ENCODE measurements around the gene FBLN7.
A peak's percentile ranks its signal among the peaks of the same experiment; 100 is the strongest.

The FBLN7 gene

GRCh38 chr2:112140899-112141625 is 2.9 kb downstream of the FBLN7 start:
- H3K27ac ChIP-seq, result no peak overlapping the region
- H3K4me3 ChIP-seq, result no peak overlapping the region
- TF ChIP-seq, protein P1, sequence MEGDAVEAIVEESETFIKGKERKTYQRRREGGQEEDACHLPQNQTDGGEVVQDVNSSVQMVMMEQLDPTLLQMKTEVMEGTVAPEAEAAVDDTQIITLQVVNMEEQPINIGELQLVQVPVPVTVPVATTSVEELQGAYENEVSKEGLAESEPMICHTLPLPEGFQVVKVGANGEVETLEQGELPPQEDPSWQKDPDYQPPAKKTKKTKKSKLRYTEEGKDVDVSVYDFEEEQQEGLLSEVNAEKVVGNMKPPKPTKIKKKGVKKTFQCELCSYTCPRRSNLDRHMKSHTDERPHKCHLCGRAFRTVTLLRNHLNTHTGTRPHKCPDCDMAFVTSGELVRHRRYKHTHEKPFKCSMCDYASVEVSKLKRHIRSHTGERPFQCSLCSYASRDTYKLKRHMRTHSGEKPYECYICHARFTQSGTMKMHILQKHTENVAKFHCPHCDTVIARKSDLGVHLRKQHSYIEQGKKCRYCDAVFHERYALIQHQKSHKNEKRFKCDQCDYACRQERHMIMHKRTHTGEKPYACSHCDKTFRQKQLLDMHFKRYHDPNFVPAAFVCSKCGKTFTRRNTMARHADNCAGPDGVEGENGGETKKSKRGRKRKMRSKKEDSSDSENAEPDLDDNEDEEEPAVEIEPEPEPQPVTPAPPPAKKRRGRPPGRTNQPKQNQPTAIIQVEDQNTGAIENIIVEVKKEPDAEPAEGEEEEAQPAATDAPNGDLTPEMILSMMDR (IDR thresholded peaks at IDR 0.05), result no peak
- no peak for DNase-seq (ENCODE audit: low spot score)

DNA sequence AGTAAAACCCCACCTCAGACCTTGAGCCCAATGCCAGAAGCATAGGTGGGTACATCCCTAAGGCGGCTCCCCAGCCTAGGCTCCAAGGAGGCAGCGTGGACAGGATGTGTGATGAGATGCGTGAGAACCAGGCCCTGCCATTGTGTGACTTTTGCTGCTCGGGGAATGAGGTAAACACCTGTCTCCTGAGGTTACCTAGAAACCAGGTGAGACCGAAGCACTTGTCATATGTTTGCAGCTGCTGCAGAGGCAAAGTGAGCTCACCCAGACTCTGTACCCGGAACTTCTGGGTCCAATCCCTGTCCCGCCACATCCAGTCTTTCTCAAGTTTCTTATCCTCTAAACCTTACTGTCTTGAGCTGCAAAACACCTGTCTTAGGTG is 3.4 kb downstream of the FBLN7 start:
- H3K27ac ChIP-seq, result no peak overlapping the region
- TF ChIP-seq, protein P1 (IDR thresholded peaks at IDR 0.05), result no peak
- DNase-seq (ENCODE audit: low spot score), result no peak
- no peak overlapping the region for H3K4me3 ChIP-seq

DNA sequence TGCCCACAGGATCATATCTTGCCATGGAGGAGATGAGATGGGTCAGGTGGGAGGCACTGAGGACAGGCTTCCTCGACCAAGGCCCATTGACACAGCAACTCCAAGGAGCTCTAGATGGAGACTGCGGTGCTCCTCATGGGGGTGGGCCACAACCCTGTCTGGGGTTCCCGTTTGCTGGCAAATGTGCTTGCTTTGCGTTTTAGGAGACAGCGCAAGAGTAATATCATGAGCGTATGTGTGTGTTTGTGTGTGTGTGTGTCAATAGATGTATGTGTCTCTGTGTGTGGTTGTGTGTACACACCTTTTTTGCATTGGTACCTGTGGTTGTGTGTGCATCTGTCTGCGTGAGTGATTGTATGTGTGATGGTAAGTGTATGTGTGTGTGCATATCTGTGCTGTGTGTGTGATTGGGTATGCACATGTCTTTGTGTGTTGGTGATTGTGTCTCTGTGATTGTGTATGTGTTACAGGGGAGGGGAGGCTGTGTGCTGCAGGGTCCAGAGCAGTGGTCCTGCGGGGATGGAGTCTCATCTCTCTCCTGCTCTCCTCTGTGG is 4.4 kb downstream of the FBLN7 start:
- no peak for DNase-seq (ENCODE audit: low spot score)
- TF ChIP-seq, protein P1 (IDR thresholded peaks at IDR 0.05), result no peak
- peak overlapping the region in 1 of 2 donors; percentile 16 for H3K27ac ChIP-seq
- H3K4me3 ChIP-seq, result no peak overlapping the region

- no peak for DNase-seq (ENCODE audit: low spot score)
These were observed 5.0 kb downstream of the FBLN7 start for GRCh38 chr2:112143150-112143549.

DNA sequence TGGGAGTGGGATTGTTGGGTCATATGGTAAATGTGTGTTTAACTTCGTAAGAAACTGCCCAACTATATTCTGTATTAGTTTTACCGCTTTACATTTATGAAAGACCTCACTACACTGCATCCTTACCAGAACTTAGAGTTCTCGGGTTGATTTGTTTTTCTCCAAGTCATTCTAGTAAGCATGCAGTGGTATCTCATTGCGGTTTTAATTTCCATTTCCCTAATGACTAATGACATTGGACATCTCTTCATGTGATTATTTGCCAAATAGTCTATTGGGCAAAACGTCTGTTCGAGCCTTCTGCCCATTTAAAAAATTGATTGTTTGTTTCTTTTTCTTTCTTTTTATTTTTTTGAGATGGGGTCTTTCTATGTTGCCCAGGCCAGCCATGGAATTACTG is 6.8 kb downstream of the FBLN7 start:
- no peak overlapping the region for H3K27ac ChIP-seq
- TF ChIP-seq, protein P1 (IDR thresholded peaks at IDR 0.05), result no peak

More at GRCh38 chr2:112143150-112143549, 5.0 kb downstream of the FBLN7 start:
- Histone ChIP-seq H3K27ac (peak overlapping the region; percentile 16 to 17), H3K4me3 (no peak overlapping the region)
- TF ChIP-seq, protein P1 (IDR thresholded peaks at IDR 0.05), result no peak

GRCh38 chr2:112147382-112148168 is 9.4 kb downstream of the FBLN7 start:
- H3K27ac ChIP-seq, result peak overlapping the region in 1 of 2 donors; percentile 61
- no peak for DNase-seq (ENCODE audit: low spot score)
- H3K4me3 ChIP-seq, result peak overlapping the region; percentile 25
- TF ChIP-seq, protein P1 (IDR thresholded peaks at IDR 0.05), result no peak

More for the DNA sequence above, 6.8 kb downstream of the FBLN7 start:
- no peak for DNase-seq (ENCODE audit: low spot score)
- no peak overlapping the region for H3K4me3 ChIP-seq

Measured in coronary artery (tissue), 2 donors.